ENCODE measurements around the gene SART3. TPM values are rescaled to one million over a fixed set of nuclear protein-coding genes. Genes with fewer than 3 reads are reported as not detected.

SART3 gene
- total and polyA plus RNA-seq, 2 of the 8 experiments (the other 6 are each of a cell fraction or from before 2014, with no cell fraction given) = 16.0 to 103 TPM

- Histone ChIP-seq H3K4me2 (ENCODE audit: insufficient read depth in 1 of 2, low read depth in 2 of 2, low read length in 2 of 2) (no peak overlapping the region), H3K23me2 (ENCODE audit: low read depth, low read length) (no peaks in the 10 kb centered on the region), H3K4me3 (ENCODE audit: extremely low read depth in 1 of 4, insufficient read depth in 2 of 4, low read depth in 3 of 4, low read length in 4 of 4) (no peak overlapping the region), H3K79me1 (ENCODE audit: low read depth, low read length) (peaks cover 1% of the 10 kb centered on the region; the same call in 1 of the 2 replicates), H3K18ac (ENCODE audit: extremely low read depth, low read length) (no peak overlapping the region), H2BK15ac (ENCODE audit: low read length) (no peak overlapping the region), H3K4ac (replicated peaks; ENCODE audit: insufficient read length, low read depth, low read length) (no peak overlapping the region), H2AK5ac (ENCODE audit: low read depth, low read length) (no peak overlapping the region), H3K4me1 (replicated peaks in 1 of 4; ENCODE audit: control insufficient read depth in 3 of 4, insufficient read depth in 4 of 4, low read length in 3 of 4) (no peaks in the 10 kb centered on the region), H2BK20ac (ENCODE audit: low read length) (no peak overlapping the region), H3K14ac (ENCODE audit: insufficient read length) (no peak overlapping the region), H3K56ac (replicated peaks; ENCODE audit: insufficient read length, low read depth, low read length) (no peak overlapping the region), H4K8ac (ENCODE audit: extremely low read depth, insufficient read depth, low read length) (no peak overlapping the region), H4K91ac (replicated peaks; ENCODE audit: insufficient read length, low read length) (no peak overlapping the region), H4K20me1 (replicated peaks in 1 of 2; ENCODE audit: control insufficient read depth in 1 of 2, insufficient read depth in 2 of 2, low read length in 2 of 2) (peaks cover 6 to 20% of the 10 kb centered on the region in 2 experiments), H3K27ac (ENCODE audit: low read depth, low read length) (no peak overlapping the region), H2BK12ac (ENCODE audit: low read depth, low read length) (no peak overlapping the region), H2BK5ac (ENCODE audit: low read depth, low read length) (no peak overlapping the region), H3K79me2 (ENCODE audit: control insufficient read depth in 1 of 2, insufficient read depth in 2 of 2, low read length in 2 of 2) (peaks cover 21 to 89% of the 10 kb centered on the region in 2 experiments), H2AFZ (ENCODE audit: low read length) (no peak overlapping the region), H3K36me3 (ENCODE audit: control insufficient read depth in 2 of 4, insufficient read depth in 4 of 4, low read length in 3 of 4) (peaks cover 8 to 31% (median 21%) of the 10 kb centered on the region in 4 experiments), H3K9me3 (ENCODE audit: insufficient read depth in 2 of 2, low read depth in 1 of 2, low read length in 1 of 2) (no peaks in the 10 kb centered on the region), H2BK120ac (replicated peaks; ENCODE audit: low read depth, low read length) (no peak overlapping the region), H3K9ac (replicated peaks in 1 of 4; ENCODE audit: extremely low read depth in 1 of 4, low read depth in 3 of 4, low read length in 3 of 4) (no peak overlapping the region), H4K5ac (ENCODE audit: insufficient read length, low read depth, low read length) (no peak overlapping the region), H3K23ac (ENCODE audit: insufficient read length) (no peak overlapping the region), H3K27me3 (replicated peaks in 1 of 4; ENCODE audit: control insufficient read depth in 3 of 4, extremely low read depth in 1 of 4, insufficient read depth in 3 of 4, low read length in 3 of 4) (no peaks in the 10 kb centered on the region)
- ChIA-PET POLR2A (ENCODE audit: partially characterized antibody) (interaction anchor here (6.1 kb wide), 1 partner anchor 10 kb away, joined by 40 read pairs; the partner anchor contains the start of genes ISCU and SART3), CTCF (ENCODE audit: partially characterized antibody) (no interaction called here)
- DNase-seq (ENCODE audit: low read depth in 1 of 2, low spot score in 2 of 2) (no peak), FAIRE-seq (no peak)
- 91% methylated on average over 5 of the region's 5 CpGs; no CpG with 5 or more reads in 1 of the 2 experiments for WGBS, 2 experiments (ENCODE audit: extremely low coverage in 1 of 2, insufficient coverage in 1 of 2, insufficient read length in 1 of 2, insufficient replicate concordance in 2 of 2, low coverage in 1 of 2, low lambda C conversion rate in 2 of 2, missing lambda C conversion rate in 1 of 2)
- TF ChIP-seq ZNF274 (IDR thresholded peaks at IDR 0.05; ENCODE audit: borderline replicate concordance, extremely low read depth, low read length) (no peak), E2F6 (IDR thresholded peaks at IDR 0.05) (no peak), CBX5 (IDR thresholded peaks at IDR 0.05; ENCODE audit: low read depth, low read length) (no peak), GTF2F1 (IDR thresholded peaks at IDR 0.05; ENCODE audit: borderline replicate concordance, low read depth, low read length) (no peak), JUN (IDR thresholded peaks at IDR 0.05; ENCODE audit: low read depth, low read length) (no peak), TAF1 (IDR thresholded peaks at IDR 0.05; ENCODE audit: low read depth, low read length) (no peak), TCF12 (IDR thresholded peaks at IDR 0.05; ENCODE audit: low read depth, low read length) (no peak), ASH2L (IDR thresholded peaks at IDR 0.05; ENCODE audit: low read length) (no peak), EP300 (IDR thresholded peaks at IDR 0.05; ENCODE audit: borderline replicate concordance in 1 of 2, low read depth in 2 of 2, low read length in 2 of 2) (no peak), NRF1 (IDR thresholded peaks at IDR 0.05; ENCODE audit: low read depth, low read length) (no peak), RNF2 (IDR thresholded peaks at IDR 0.05; ENCODE audit: borderline replicate concordance, low read depth, low read length, missing control alignments, poor library complexity, severe bottlenecking) (no peak), JUND (IDR thresholded peaks at IDR 0.05; ENCODE audit: low read length) (no peak), TEAD4 (IDR thresholded peaks at IDR 0.05; ENCODE audit: low read depth, low read length) (no peak), BRCA1 (IDR thresholded peaks at IDR 0.05; ENCODE audit: low read depth, low read length) (no peak)
Observed at GRCh38 chr12:108551535-108551934, 9.4 kb downstream of the SART3 start.

All from H1 (cell line).